ENCODE data around the gene ATP10A. TPM values are rescaled to one million over a fixed set of nuclear protein-coding genes. Genes with fewer than 3 reads are reported as not detected.
A peak's percentile ranks its signal among the peaks of the same experiment; 100 is the strongest.

The ATP10A gene
- total RNA-seq, 1 experiment from 2014 or later = 0.02 TPM

- DNase-seq (ENCODE audit: low read depth, low spot score) (no peak), ATAC-seq (no peak)
- no peak overlapping the region for H3K4me3 ChIP-seq (replicated peaks in 1 of 2; ENCODE audit: low read depth in 1 of 2, low read length in 2 of 2)
- H2AFZ ChIP-seq (ENCODE audit: low read depth, low read length, poor library complexity, severe bottlenecking) = no peak overlapping the region
- no peak overlapping the region for H3K9ac ChIP-seq (ENCODE audit: low read length)
- no peaks in the 10 kb centered on the region for H4K20me1 ChIP-seq (ENCODE audit: insufficient read depth)
- intact Hi-C loops (cut with micrococcal nuclease) = no loop called here
- no peaks in the 10 kb centered on the region for H3K27me3 ChIP-seq (ENCODE audit: insufficient read depth, low read length)
- no peaks in the 10 kb centered on the region for H3K9me2 ChIP-seq (ENCODE audit: insufficient read depth)
- H3K36me3 ChIP-seq (ENCODE audit: control insufficient read depth in 1 of 2, insufficient read depth in 2 of 2, low read length in 2 of 2) = no peaks in the 10 kb centered on the region
- ChIA-PET POLR2A (no interaction called here), RAD21 (ENCODE audit: low non-redundant PET in 1 of 2, low total read pairs in 2 of 2, uncharacterized antibody in 2 of 2, unreplicated experiment in 2 of 2) (interaction anchor here in 1 of 2 experiments (0.6 kb wide), 1 partner anchor 107 kb away, joined by 3 read pairs; no protein-coding TSS in a partner anchor), CTCF (no interaction called here)
- TF ChIP-seq, protein P1, sequence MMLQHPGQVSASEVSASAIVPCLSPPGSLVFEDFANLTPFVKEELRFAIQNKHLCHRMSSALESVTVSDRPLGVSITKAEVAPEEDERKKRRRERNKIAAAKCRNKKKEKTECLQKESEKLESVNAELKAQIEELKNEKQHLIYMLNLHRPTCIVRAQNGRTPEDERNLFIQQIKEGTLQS (IDR thresholded peaks at IDR 0.05) = no peak
- TF ChIP-seq FOSL1 (IDR thresholded peaks at IDR 0.05; ENCODE audit: low read depth) = no peak
- TF ChIP-seq, protein P2, sequence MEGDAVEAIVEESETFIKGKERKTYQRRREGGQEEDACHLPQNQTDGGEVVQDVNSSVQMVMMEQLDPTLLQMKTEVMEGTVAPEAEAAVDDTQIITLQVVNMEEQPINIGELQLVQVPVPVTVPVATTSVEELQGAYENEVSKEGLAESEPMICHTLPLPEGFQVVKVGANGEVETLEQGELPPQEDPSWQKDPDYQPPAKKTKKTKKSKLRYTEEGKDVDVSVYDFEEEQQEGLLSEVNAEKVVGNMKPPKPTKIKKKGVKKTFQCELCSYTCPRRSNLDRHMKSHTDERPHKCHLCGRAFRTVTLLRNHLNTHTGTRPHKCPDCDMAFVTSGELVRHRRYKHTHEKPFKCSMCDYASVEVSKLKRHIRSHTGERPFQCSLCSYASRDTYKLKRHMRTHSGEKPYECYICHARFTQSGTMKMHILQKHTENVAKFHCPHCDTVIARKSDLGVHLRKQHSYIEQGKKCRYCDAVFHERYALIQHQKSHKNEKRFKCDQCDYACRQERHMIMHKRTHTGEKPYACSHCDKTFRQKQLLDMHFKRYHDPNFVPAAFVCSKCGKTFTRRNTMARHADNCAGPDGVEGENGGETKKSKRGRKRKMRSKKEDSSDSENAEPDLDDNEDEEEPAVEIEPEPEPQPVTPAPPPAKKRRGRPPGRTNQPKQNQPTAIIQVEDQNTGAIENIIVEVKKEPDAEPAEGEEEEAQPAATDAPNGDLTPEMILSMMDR (IDR thresholded peaks at IDR 0.05 in 2 of 3, conservative IDR thresholded peaks at IDR 0.05 in 1 of 3; ENCODE audit: borderline replicate concordance in 1 of 3, insufficient read depth in 1 of 3, low read depth in 2 of 3, low read length in 2 of 3) = 0 out of 6 replicates have a peak, but pooled peaks of 1 of the 3 experiments have one; percentile 8
- BruUV-seq (replicated peaks) = no TSS peak
- no peaks in the 10 kb centered on the region for H3K79me2 ChIP-seq (ENCODE audit: insufficient read depth, low read length)
- peaks cover 6 to 16% of the 10 kb centered on the region in 2 experiments; a peak in 2 of 4 replicates for H3K9me3 ChIP-seq (ENCODE audit: control insufficient read depth in 1 of 2, insufficient read depth in 1 of 2, low read depth in 1 of 2, low read length in 2 of 2)
- no peak overlapping the region for H3K4me2 ChIP-seq (ENCODE audit: low read length)
- H3K27ac ChIP-seq (ENCODE audit: low read depth, low read length) = no peak overlapping the region
- no peaks in the 10 kb centered on the region for H3K4me1 ChIP-seq (ENCODE audit: control insufficient read depth in 1 of 2, insufficient read depth in 2 of 2, low read length in 2 of 2)
These were observed 79.3 kb downstream of the ATP10A start for GRCh38 chr15:25783607-25784540.

- H2AFZ ChIP-seq (ENCODE audit: low read depth, low read length, poor library complexity, severe bottlenecking) = no peak overlapping the region
- ChIA-PET CTCF (no interaction called here), RAD21 (ENCODE audit: low non-redundant PET in 1 of 2, low total read pairs in 2 of 2, uncharacterized antibody in 2 of 2, unreplicated experiment in 2 of 2) (no interaction called here), POLR2A (no interaction called here)
- H3K4me1 ChIP-seq (ENCODE audit: control insufficient read depth in 1 of 2, insufficient read depth in 2 of 2, low read length in 2 of 2) = no peaks in the 10 kb centered on the region
- ATAC-seq = no peak
- no peaks in the 10 kb centered on the region for H3K9me2 ChIP-seq (ENCODE audit: insufficient read depth)
- no TSS peak for BruUV-seq (replicated peaks)
- no peaks in the 10 kb centered on the region for H4K20me1 ChIP-seq (ENCODE audit: insufficient read depth)
- intact Hi-C loops (cut with micrococcal nuclease) = no loop called here
- no peak overlapping the region for H3K27ac ChIP-seq (ENCODE audit: low read depth, low read length)
- no peaks in the 10 kb centered on the region for H3K36me3 ChIP-seq (ENCODE audit: control insufficient read depth in 1 of 2, insufficient read depth in 2 of 2, low read length in 2 of 2)
- H3K79me2 ChIP-seq (ENCODE audit: insufficient read depth, low read length) = no peaks in the 10 kb centered on the region
- H3K27me3 ChIP-seq (ENCODE audit: insufficient read depth, low read length) = no peaks in the 10 kb centered on the region
- peaks cover 6 to 17% of the 10 kb centered on the region in 2 experiments; a peak in 2 of 4 replicates for H3K9me3 ChIP-seq (ENCODE audit: control insufficient read depth in 1 of 2, insufficient read depth in 1 of 2, low read depth in 1 of 2, low read length in 2 of 2)
- H3K4me2 ChIP-seq (ENCODE audit: low read length) = no peak overlapping the region
- DNase-seq (ENCODE audit: low read depth, low spot score) = no peak
- no peak overlapping the region for H3K9ac ChIP-seq (ENCODE audit: low read length)
- no peak overlapping the region for H3K4me3 ChIP-seq (replicated peaks in 1 of 2; ENCODE audit: low read depth in 1 of 2, low read length in 2 of 2)
- no peak for TF ChIP-seq TCF7L2 (IDR thresholded peaks at IDR 0.05; ENCODE audit: borderline replicate concordance, extremely low read depth, insufficient read depth, insufficient read length)
- no peak for TF ChIP-seq POLR2A (IDR thresholded peaks at IDR 0.05; ENCODE audit: borderline replicate concordance, extremely low read depth, insufficient read depth, insufficient read length)
- no peak for TF ChIP-seq ELF1 (IDR thresholded peaks at IDR 0.05; ENCODE audit: borderline replicate concordance, low read depth)
- no peak for TF ChIP-seq REST (IDR thresholded peaks at IDR 0.05; ENCODE audit: low read depth)
- TF ChIP-seq MAX (IDR thresholded peaks at IDR 0.05) = no peak
- TF ChIP-seq EZH2phosphoT487 (IDR thresholded peaks at IDR 0.05; ENCODE audit: borderline replicate concordance) = no peak
- no peak for TF ChIP-seq JUND (IDR thresholded peaks at IDR 0.05)
- no peak for TF ChIP-seq ZNF274 (IDR thresholded peaks at IDR 0.05; ENCODE audit: low read depth, low read length)
- TF ChIP-seq SP1 (IDR thresholded peaks at IDR 0.05; ENCODE audit: low read depth) = no peak
- TF ChIP-seq SIN3A (IDR thresholded peaks at IDR 0.05; ENCODE audit: low read depth) = no peak
These were observed 80.0 kb downstream of the ATP10A start for GRCh38 chr15:25783134-25783533.
